Gastroesophageal sphincter (tissue), 4 donors: ENCODE results near the gene CALHM6. TPM values are rescaled to one million over a fixed set of nuclear protein-coding genes. Genes with fewer than 3 reads are reported as not detected.
A peak's percentile ranks its signal among the peaks of the same experiment; 100 is the strongest.

Experiments used
- ATAC-seq: fragments of 150-250 bp; one replicate; pipeline ENCODE4 v1.9.1; 2016; ENCODE audit warnings: mild to moderate bottlenecking, moderate library complexity
- H3K27ac ChIP-seq, 4 donors: fragments of 200-600 bp; sonication (generic) in 3 of 4; 1 replicate in 3 of 4; 2 replicates in 1 of 4; pipeline ENCODE4 v1.5.1; 2016 to 2019
- H3K27me3 ChIP-seq: fragments of 200-600 bp; sonication (generic); one replicate; pipeline ENCODE4 v1.5.1; 2019
- H3K36me3 ChIP-seq, 2 donors: fragments of 200-600 bp; sonication (generic); one replicate each; pipeline ENCODE4 v1.5.1; 2019; ENCODE audit warnings: control low read depth in 1 of 2
- H3K4me1 ChIP-seq, 3 donors: fragments of 200-600 bp; sonication (generic); 1 replicate in 2 of 3; 2 replicates in 1 of 3; pipeline ENCODE4 v1.5.1; 2016 to 2019; ENCODE audit warnings: control low read depth in 2 of 3
- H3K4me3 ChIP-seq, 2 donors: fragments of 200-600 bp; sonication (generic); one replicate each; pipeline ENCODE4 v1.5.1; 2019; ENCODE audit warnings: mild to moderate bottlenecking in 1 of 2, moderate library complexity in 1 of 2
- H3K9me3 ChIP-seq, 3 donors: fragments of 200-600 bp; sonication (generic); one replicate each; pipeline ENCODE4 v1.5.1; 2017 to 2019; ENCODE audit warnings: control low read depth in 2 of 3
- CTCF ChIP-seq, 4 experiments: fragments of 200-600 bp in 2 of 4; fragments of 450-650 bp in 2 of 4; sonication (generic) in 1 of 4; IDR thresholded peaks; one replicate each; pipeline ENCODE4 v1.5.1; 2017 to 2019; ENCODE audit warnings: antibody characterized with exemption in 4 of 4, mild to moderate bottlenecking in 2 of 4, moderate library complexity in 2 of 4
- EP300 ChIP-seq: sonication (generic); formaldehyde crosslinking; IDR thresholded peaks from one replicate; pipeline ENCODE4 v1.6.1; 2017; ENCODE audit warnings: antibody characterized with exemption, mild to moderate bottlenecking
- POLR2A ChIP-seq, 2 donors: fragments of 450-650 bp; IDR thresholded peaks; one replicate each; pipeline ENCODE4 v1.6.1; 2017; ENCODE audit warnings: antibody characterized with exemption in 2 of 2, mild to moderate bottlenecking in 2 of 2, moderate library complexity in 1 of 2
- POLR2AphosphoS5 ChIP-seq: sonication (generic); formaldehyde crosslinking; IDR thresholded peaks from one replicate; pipeline ENCODE4 v1.6.1; 2017; ENCODE audit warnings: antibody characterized with exemption
- WGBS, 2 donors: methylation state at CpG; one replicate each; pipeline ENCODE4 v1.1.5; 2018; ENCODE audit warnings: low coverage in 1 of 2; 5-methylcytosine and 5-hydroxymethylcytosine counted together
- total RNA-seq, 4 donors: library from RNA; depleted of rRNA; stranded (reverse); fragments of >200 nt; gene quantifications; one replicate each; pipeline ENCODE4 v1.1.0, GENCODE V29; 2016

CALHM6 gene
- total RNA-seq, 4 donors from 2014 or later: 0.50 to 6.9 (median 4.2) TPM; not detected in 1

DNA sequence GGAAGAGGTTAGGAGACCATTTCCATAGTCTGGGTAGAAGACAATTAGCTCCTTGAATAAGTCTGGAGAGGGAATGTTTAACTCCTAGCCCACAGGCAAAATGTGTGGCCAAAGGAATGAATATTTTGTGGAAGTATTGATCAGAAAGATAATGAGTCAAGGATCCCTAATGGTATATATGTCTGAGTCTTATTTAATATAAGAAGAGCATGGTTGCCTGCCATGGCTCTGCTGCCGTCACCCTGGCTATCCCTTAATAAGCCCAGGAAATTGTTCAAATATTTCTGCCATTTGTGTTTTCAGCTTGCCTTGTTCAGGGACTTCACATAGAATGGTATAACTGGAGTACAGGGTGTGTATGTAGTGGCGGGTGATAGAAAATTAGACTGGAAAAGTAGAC, 18.1 kb upstream of the CALHM6 start:
- no peak overlapping the region for H3K4me3 ChIP-seq
- no peaks in the 10 kb centered on the region for H3K4me1 ChIP-seq
- no peak for TF ChIP-seq POLR2AphosphoS5
- TF ChIP-seq POLR2A (IDR thresholded peaks at IDR 0.05): no peak
- TF ChIP-seq EP300: no peak
- no peak for TF ChIP-seq CTCF (IDR thresholded peaks at IDR 0.05)
- no peaks in the 10 kb centered on the region for H3K9me3 ChIP-seq
- 87 to 92% methylated on average over 2 of the region's 2 CpGs for WGBS, 2 donors
- H3K27ac ChIP-seq: no peak overlapping the region
- H3K27me3 ChIP-seq: no peaks in the 10 kb centered on the region
- ATAC-seq: no peak
- no peaks in the 10 kb centered on the region for H3K36me3 ChIP-seq

- no peak overlapping the region for H3K27ac ChIP-seq
- peak; percentile 34 for ATAC-seq
- no peaks in the 10 kb centered on the region for H3K9me3 ChIP-seq
Observed at GRCh38 chr6:116444092-116444491, 17.1 kb upstream of the CALHM6 start.

GRCh38 chr6:116444575-116444974, 16.6 kb upstream of the CALHM6 start:
- no peaks in the 10 kb centered on the region for H3K4me1 ChIP-seq
- H3K27ac ChIP-seq: no peak overlapping the region
- TF ChIP-seq EP300: no peak
- no peak for TF ChIP-seq CTCF (IDR thresholded peaks at IDR 0.05)
- TF ChIP-seq POLR2AphosphoS5: no peak
- TF ChIP-seq POLR2A (IDR thresholded peaks at IDR 0.05): no peak
- ATAC-seq: no peak
- WGBS, 2 donors: 100% methylated on average over 1 of the region's 1 CpG
- no peak overlapping the region for H3K4me3 ChIP-seq
- H3K9me3 ChIP-seq: no peaks in the 10 kb centered on the region
- H3K27me3 ChIP-seq: no peaks in the 10 kb centered on the region
- H3K36me3 ChIP-seq: no peaks in the 10 kb centered on the region

More at GRCh38 chr6:116444092-116444491, 17.1 kb upstream of the CALHM6 start:
- Histone ChIP-seq H3K4me1 (no peaks in the 10 kb centered on the region), H3K36me3 (no peaks in the 10 kb centered on the region), H3K4me3 (no peak overlapping the region), H3K27me3 (no peaks in the 10 kb centered on the region)
- WGBS, 2 donors: 16 to 25% methylated on average over 3 of the region's 3 CpGs
- no peak for TF ChIP-seq POLR2A (IDR thresholded peaks at IDR 0.05)
- TF ChIP-seq CTCF (IDR thresholded peaks at IDR 0.05): peak; percentile 10 to 39 (median 34)
- TF ChIP-seq POLR2AphosphoS5: no peak
- TF ChIP-seq EP300: no peak

DNA sequence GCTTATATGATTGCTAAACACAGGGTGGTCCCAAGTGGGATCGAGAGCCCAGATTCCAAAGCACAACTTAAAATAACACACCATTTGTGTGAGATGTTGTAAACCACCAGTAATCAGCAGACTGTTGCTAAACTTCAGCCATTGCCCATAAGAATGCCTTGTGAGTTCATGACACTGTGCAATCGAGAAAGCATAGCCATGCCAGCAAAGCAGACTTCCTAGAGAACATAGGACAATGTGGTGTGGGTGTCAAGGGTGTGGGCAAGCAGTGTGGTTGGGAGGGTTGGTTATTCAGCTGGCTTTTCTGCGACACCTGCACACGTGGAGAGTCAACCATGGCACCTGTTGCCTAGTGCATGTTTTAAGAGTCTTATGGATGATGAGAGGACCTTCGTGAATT, 16.1 kb upstream of the CALHM6 start:
- Histone ChIP-seq H3K27me3 (no peaks in the 10 kb centered on the region), H3K4me1 (no peaks in the 10 kb centered on the region), H3K36me3 (no peaks in the 10 kb centered on the region), H3K9me3 (no peaks in the 10 kb centered on the region), H3K27ac (no peak overlapping the region), H3K4me3 (no peak overlapping the region)
- no peak for ATAC-seq
- TF ChIP-seq EP300: no peak
- TF ChIP-seq POLR2AphosphoS5: no peak
- 58 to 61% methylated on average over 4 to 5 of the region's 5 CpGs for WGBS, 2 donors

DNA sequence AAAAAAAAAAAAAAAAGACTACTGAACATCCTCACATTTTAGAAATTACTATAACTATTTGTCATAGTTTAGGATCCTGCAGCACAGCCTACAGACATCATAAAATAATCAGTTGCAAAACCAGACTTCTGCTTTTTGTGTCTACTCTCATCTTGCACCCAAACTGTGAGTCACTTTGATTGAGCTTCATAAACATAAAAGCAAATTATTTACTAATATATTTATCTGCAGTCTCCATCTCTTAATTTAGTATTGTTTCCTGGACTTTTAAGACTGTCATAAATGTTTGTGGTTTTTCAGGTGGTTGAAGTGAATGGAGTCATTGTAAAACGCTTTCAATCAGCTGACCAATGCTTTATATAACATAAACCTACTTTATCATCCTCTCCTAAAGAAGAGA, 14.8 kb upstream of the CALHM6 start:
- Histone ChIP-seq H3K4me1 (no peaks in the 10 kb centered on the region), H3K27ac (no peak overlapping the region), H3K4me3 (no peak overlapping the region), H3K36me3 (no peaks in the 10 kb centered on the region), H3K27me3 (no peaks in the 10 kb centered on the region), H3K9me3 (no peaks in the 10 kb centered on the region)
- no peak for ATAC-seq
- TF ChIP-seq POLR2A (IDR thresholded peaks at IDR 0.05) (no peak), POLR2AphosphoS5 (no peak), EP300 (no peak)
- WGBS, 2 donors: 90 to 100% methylated on average over 1 of the region's 1 CpG

- Histone ChIP-seq H3K4me1 (no peaks in the 10 kb centered on the region), H3K36me3 (no peaks in the 10 kb centered on the region), H3K27ac (no peak overlapping the region), H3K4me3 (no peak overlapping the region), H3K27me3 (no peaks in the 10 kb centered on the region), H3K9me3 (no peaks in the 10 kb centered on the region)
- ATAC-seq: no peak
- TF ChIP-seq EP300 (no peak), POLR2A (IDR thresholded peaks at IDR 0.05) (no peak), CTCF (IDR thresholded peaks at IDR 0.05) (no peak), POLR2AphosphoS5 (no peak)
- WGBS, 2 donors: 45 to 54% methylated on average over 3 of the region's 3 CpGs
Observed at GRCh38 chr6:116447052-116447451, 14.1 kb upstream of the CALHM6 start.
